Mesendoderm (in vitro differentiated cells): Measurements from ENCODE around the gene MR1.

Source experiments
- DNase-seq: peaks from one replicate; pipeline ENCODE4 v3.0.0; 2013
- H2AK5ac ChIP-seq: 2 replicates; pipeline ENCODE4 v1.6.1; 2013; ENCODE audit warnings: low read length, inconsistent platforms
- H2BK120ac ChIP-seq: 2 replicates; pipeline ENCODE4 v1.6.1; 2013; ENCODE audit warnings: low read depth, mild to moderate bottlenecking, low read length, moderate library complexity, mixed read lengths
- H2BK15ac ChIP-seq: replicated peaks from 2 replicates; pipeline ENCODE4 v1.6.1; 2013; ENCODE audit warnings: low read depth, mild to moderate bottlenecking, moderate library complexity
- H2BK5ac ChIP-seq: 2 replicates; pipeline ENCODE4 v1.6.1; 2013; ENCODE audit warnings: low read length, inconsistent platforms
- H3K18ac ChIP-seq: 2 replicates; pipeline ENCODE4 v1.6.1; 2013; ENCODE audit warnings: mild to moderate bottlenecking, low read length, mixed read lengths
- H3K23ac ChIP-seq: one replicate; pipeline ENCODE4 v1.6.1; 2013; ENCODE audit warnings: low read length
- H3K27ac ChIP-seq: 2 replicates; pipeline ENCODE4 v1.5.1; 2013; ENCODE audit warnings: low read depth, mild to moderate bottlenecking, inconsistent platforms, low read length, moderate library complexity
- H3K27me3 ChIP-seq: 2 replicates; pipeline ENCODE4 v1.6.1; 2013; ENCODE audit warnings: low read length, control low read depth, mild to moderate bottlenecking, inconsistent platforms; ENCODE audit not compliant: insufficient read depth, poor library complexity
- H3K36me3 ChIP-seq: 2 replicates; pipeline ENCODE4 v1.6.1; 2013; ENCODE audit warnings: low read length, inconsistent platforms; ENCODE audit not compliant: control insufficient read depth, insufficient read depth
- H3K4ac ChIP-seq: one replicate; pipeline ENCODE4 v1.6.1; 2013; ENCODE audit warnings: low read depth, mild to moderate bottlenecking, low read length, moderate library complexity
- H3K4me1 ChIP-seq: 2 replicates; pipeline ENCODE4 v1.6.1; 2013; ENCODE audit warnings: low read depth, low read length, inconsistent platforms; ENCODE audit not compliant: control insufficient read depth
- H3K4me2 ChIP-seq: 2 replicates; pipeline ENCODE4 v1.6.1; 2013; ENCODE audit warnings: low read length
- H3K4me3 ChIP-seq: 2 replicates; pipeline ENCODE4 v1.5.1; 2013; ENCODE audit warnings: mild to moderate bottlenecking, low read length
- H3K56ac ChIP-seq: one replicate; pipeline ENCODE4 v1.6.1; 2013; ENCODE audit warnings: low read length
- H3K79me1 ChIP-seq: 2 replicates; pipeline ENCODE4 v1.6.1; 2013; ENCODE audit warnings: low read length, inconsistent platforms
- H3K79me2 ChIP-seq: 2 replicates; pipeline ENCODE4 v1.6.1; 2013; ENCODE audit warnings: mild to moderate bottlenecking, low read length; ENCODE audit not compliant: control insufficient read depth, insufficient read depth
- H3K9ac ChIP-seq: 2 replicates; pipeline ENCODE4 v1.6.1; 2013; ENCODE audit warnings: low read length, inconsistent platforms
- H4K5ac ChIP-seq: one replicate; pipeline ENCODE4 v1.6.1; 2013; ENCODE audit warnings: low read length
- H4K8ac ChIP-seq: one replicate; pipeline ENCODE4 v1.6.1; 2013; ENCODE audit warnings: low read depth, mild to moderate bottlenecking, control low read depth, low read length, moderate library complexity
- WGBS: extraction: QIAGEN DNeasy Blood & Tissue Kit; methylation state at CpG from one replicate; pipeline ENCODE4 v1.1.7; 2013; ENCODE audit warnings: low lambda C conversion rate, missing lambda C conversion rate; ENCODE audit not compliant: insufficient coverage; ENCODE audit errors: extremely low coverage; 5-methylcytosine and 5-hydroxymethylcytosine counted together

MR1 gene

DNA sequence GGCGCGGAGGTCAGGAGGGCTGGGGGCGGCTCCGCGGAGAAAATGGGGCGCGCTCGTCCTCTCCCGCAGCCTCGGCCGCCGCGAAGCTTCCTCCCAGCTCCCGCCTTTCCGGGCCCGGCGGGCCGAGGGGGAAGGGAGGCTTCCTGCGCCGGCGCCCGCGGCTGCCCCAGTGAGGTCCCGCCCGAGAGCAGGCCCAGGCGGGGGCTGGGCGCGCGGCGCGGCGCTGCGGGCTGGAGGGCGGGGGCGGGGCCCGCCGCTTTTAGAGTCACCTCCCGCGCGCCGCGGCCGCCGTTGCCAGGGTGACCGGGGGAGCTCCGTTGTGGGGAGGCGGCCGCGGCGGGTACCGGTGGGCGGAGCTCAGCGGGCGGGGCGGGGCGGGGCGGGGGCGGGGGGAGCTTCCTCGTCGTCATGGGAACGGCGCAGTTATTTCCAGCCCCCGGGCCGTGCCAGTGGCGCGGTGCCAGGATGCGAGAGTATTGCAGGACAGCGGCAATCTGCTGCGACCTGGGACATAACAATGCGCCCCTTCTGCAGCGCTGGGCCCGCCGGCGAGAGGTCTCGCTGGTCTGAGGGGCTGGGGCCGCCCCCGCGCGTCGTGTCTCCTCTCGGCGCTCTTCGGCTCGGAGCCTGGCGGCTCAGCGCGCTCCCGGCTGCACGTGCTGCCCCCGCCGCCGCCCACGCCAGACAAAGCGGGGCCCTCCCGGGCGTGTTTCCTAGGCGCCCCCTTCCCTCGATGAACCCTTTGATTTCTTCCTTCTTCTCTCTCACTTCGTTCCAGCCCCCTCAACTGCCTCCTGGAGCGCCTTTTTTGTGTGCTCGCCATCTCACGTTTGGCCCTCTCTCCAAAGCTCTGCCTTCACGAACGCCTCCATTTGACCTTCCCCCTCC is 71.6 kb downstream of the MR1 start:
- H3K23ac ChIP-seq, result no peak overlapping the region
- no peaks in the 10 kb centered on the region for H3K79me2 ChIP-seq
- H3K18ac ChIP-seq, result peak overlapping the region; percentile 95
- H3K36me3 ChIP-seq, result no peaks in the 10 kb centered on the region
- peak overlapping the region; percentile 83 for H3K56ac ChIP-seq
- H2BK120ac ChIP-seq, result no peak overlapping the region
- H3K4ac ChIP-seq, result no peak overlapping the region
- peak overlapping the region; percentile 85 for H3K4me2 ChIP-seq
- no peak overlapping the region for H2AK5ac ChIP-seq
- peak; percentile 93 for DNase-seq
- peak overlapping the region; percentile 38 for H3K4me3 ChIP-seq
- no peak overlapping the region for H4K5ac ChIP-seq
- H2BK5ac ChIP-seq, result peak overlapping the region; percentile 65
- peaks cover 13% of the 10 kb centered on the region for H3K4me1 ChIP-seq
- peak overlapping the region; percentile 80 for H3K9ac ChIP-seq
- no peaks in the 10 kb centered on the region for H3K79me1 ChIP-seq
- peak overlapping the region; percentile 3 for H4K8ac ChIP-seq
- H3K27ac ChIP-seq, result peak overlapping the region; percentile 75
- peaks cover 2% of the 10 kb centered on the region for H3K27me3 ChIP-seq
- H2BK15ac ChIP-seq, result no peak overlapping the region
- no CpG with 5 or more reads among the region's 104 CpGs for WGBS

DNA sequence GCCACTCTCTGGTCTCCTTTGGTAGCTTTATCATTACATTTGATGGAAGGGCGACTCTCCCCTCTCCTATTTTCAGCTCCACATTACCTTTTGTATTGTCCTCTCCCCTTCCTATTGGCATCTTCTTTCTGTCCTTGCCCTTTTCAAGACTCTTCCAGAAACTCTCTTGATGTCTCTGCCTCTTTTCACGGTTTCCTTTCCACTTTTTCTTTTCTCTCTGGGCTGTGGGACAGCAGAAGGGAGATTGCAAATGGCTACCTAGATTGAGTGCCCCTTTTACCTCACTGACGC is 72.2 kb downstream of the MR1 start:
- H3K4me2 ChIP-seq, result peak overlapping the region; percentile 76
- H4K8ac ChIP-seq, result no peak overlapping the region
- peak overlapping the region; percentile 8 for H3K9ac ChIP-seq
- H3K36me3 ChIP-seq, result no peaks in the 10 kb centered on the region
- no peak overlapping the region for H3K4me3 ChIP-seq
- H3K18ac ChIP-seq, result no peak overlapping the region
- no CpG with 5 or more reads among the region's 3 CpGs for WGBS
- H4K5ac ChIP-seq, result no peak overlapping the region
- H3K79me2 ChIP-seq, result no peaks in the 10 kb centered on the region
- H2BK15ac ChIP-seq, result no peak overlapping the region
- peaks cover 2% of the 10 kb centered on the region for H3K27me3 ChIP-seq
- H3K56ac ChIP-seq, result peak overlapping the region; percentile 75
- no peak overlapping the region for H3K4ac ChIP-seq
- no peak overlapping the region for H3K27ac ChIP-seq
- no peaks in the 10 kb centered on the region for H3K79me1 ChIP-seq
- no peak overlapping the region for H2BK120ac ChIP-seq
- H2BK5ac ChIP-seq, result no peak overlapping the region
- H2AK5ac ChIP-seq, result no peak overlapping the region
- no peak overlapping the region for H3K23ac ChIP-seq
- no peak for DNase-seq
- H3K4me1 ChIP-seq, result peaks cover 10% of the 10 kb centered on the region

DNA sequence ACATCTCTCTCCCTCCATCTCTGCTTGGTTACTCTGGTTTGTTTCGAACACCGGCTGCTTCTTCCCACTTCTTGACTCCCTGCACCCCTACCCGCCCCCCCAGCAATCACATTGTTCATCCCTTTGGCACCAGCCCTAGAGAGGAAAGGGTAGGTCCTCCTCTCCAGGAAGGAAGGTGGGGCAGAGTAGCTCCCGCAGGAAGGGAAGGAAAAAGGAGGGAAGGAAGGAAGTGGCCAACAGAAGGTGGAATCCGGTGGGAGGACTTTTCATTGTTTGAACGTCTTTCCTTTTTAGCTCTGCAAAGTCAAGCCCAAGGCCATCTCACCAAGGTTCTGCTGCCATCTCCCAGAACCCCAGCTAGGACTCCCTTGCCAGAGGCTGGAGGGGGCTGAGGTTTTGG is 72.7 kb downstream of the MR1 start:
- Histone ChIP-seq H3K4me3 (no peak overlapping the region), H3K79me2 (no peaks in the 10 kb centered on the region), H3K9ac (no peak overlapping the region), H3K79me1 (no peaks in the 10 kb centered on the region), H3K4ac (peak overlapping the region; percentile 39), H3K23ac (no peak overlapping the region), H4K8ac (no peak overlapping the region), H2BK120ac (no peak overlapping the region), H3K36me3 (no peaks in the 10 kb centered on the region), H3K27ac (no peak overlapping the region), H2AK5ac (no peak overlapping the region), H3K4me1 (peaks cover 8% of the 10 kb centered on the region), H3K18ac (no peak overlapping the region), H3K56ac (no peak overlapping the region), H2BK5ac (no peak overlapping the region), H3K27me3 (peaks cover 2% of the 10 kb centered on the region), H4K5ac (no peak overlapping the region), H2BK15ac (no peak overlapping the region), H3K4me2 (no peak overlapping the region)
- no CpG with 5 or more reads among the region's 6 CpGs for WGBS
- DNase-seq, result no peak

DNA sequence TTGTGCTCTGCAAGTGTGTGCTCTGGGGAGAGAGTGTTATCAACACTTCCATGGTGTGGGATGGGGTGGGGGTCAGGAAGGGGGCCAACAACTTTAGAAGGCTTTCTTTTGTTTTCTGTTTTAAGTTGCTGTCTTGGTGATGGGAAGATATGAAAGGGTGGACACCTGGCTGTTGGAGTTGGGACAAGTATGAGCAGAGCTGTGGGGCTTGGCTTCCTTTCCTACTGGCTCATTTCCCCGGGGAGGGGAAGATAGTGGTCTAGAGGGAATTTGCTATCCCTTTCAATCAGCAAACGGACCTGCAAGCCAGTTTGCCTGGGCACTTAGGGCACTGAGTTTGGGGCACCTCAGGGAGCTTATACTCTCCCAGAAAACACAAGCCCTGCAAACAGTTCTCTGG is 73.9 kb downstream of the MR1 start:
- H3K56ac ChIP-seq, result no peak overlapping the region
- H3K23ac ChIP-seq, result no peak overlapping the region
- WGBS, result no CpG with 5 or more reads among the region's 2 CpGs
- H3K9ac ChIP-seq, result no peak overlapping the region
- H3K18ac ChIP-seq, result peak overlapping the region; percentile 47
- H3K27me3 ChIP-seq, result peaks cover 2% of the 10 kb centered on the region
- H3K79me2 ChIP-seq, result no peaks in the 10 kb centered on the region
- no peak overlapping the region for H3K4me3 ChIP-seq
- no peak overlapping the region for H2AK5ac ChIP-seq
- no peak overlapping the region for H3K4me2 ChIP-seq
- H2BK5ac ChIP-seq, result no peak overlapping the region
- no peak overlapping the region for H4K8ac ChIP-seq
- H2BK120ac ChIP-seq, result no peak overlapping the region
- peaks cover 6% of the 10 kb centered on the region for H3K4me1 ChIP-seq
- DNase-seq, result no peak
- no peak overlapping the region for H3K27ac ChIP-seq
- no peak overlapping the region for H4K5ac ChIP-seq
- H3K4ac ChIP-seq, result no peak overlapping the region
- H3K79me1 ChIP-seq, result no peaks in the 10 kb centered on the region
- H2BK15ac ChIP-seq, result no peak overlapping the region
- no peaks in the 10 kb centered on the region for H3K36me3 ChIP-seq

DNA sequence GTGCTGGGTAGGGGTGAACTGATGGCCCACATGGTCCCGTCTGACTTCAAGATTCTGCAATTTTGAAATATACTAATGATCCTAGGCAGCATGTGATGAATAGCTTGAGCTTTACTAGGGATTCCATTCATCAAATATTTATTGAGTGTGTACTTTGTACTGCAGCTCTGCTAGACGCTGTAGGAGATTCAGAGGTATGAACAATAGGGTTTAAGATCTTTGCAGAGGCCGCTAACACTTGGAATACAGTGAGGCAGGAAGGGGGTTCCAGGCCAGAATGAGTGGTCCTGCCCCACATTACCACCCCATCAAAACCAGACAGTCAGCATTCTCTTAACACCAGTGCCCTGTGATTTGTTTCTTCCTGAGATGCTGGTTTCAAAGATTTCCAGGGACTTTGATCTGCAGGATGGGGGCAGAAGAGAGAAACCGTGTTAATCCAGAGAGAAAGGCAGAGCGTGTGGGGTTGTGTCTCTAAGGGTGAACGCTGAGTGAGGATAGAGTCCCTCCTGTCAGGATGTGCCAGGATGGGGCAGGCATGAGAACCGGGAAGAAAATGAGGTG is 74.6 kb downstream of the MR1 start:
- Histone ChIP-seq H3K27me3 (peaks cover 2% of the 10 kb centered on the region), H3K56ac (no peak overlapping the region), H3K4me3 (no peak overlapping the region), H2BK120ac (no peak overlapping the region), H3K79me2 (no peaks in the 10 kb centered on the region), H2BK5ac (no peak overlapping the region), H3K27ac (no peak overlapping the region), H3K4me2 (no peak overlapping the region), H2AK5ac (no peak overlapping the region), H3K18ac (no peak overlapping the region), H4K5ac (no peak overlapping the region), H3K4ac (no peak overlapping the region), H3K4me1 (peaks cover 7% of the 10 kb centered on the region), H3K36me3 (no peaks in the 10 kb centered on the region), H2BK15ac (no peak overlapping the region), H3K23ac (no peak overlapping the region), H4K8ac (no peak overlapping the region), H3K79me1 (no peaks in the 10 kb centered on the region), H3K9ac (no peak overlapping the region)
- no peak for DNase-seq
- no CpG with 5 or more reads among the region's 7 CpGs for WGBS
